ENCODE measurements around the gene TMEM259. TPM values are rescaled to one million over a fixed set of nuclear protein-coding genes. Genes with fewer than 3 reads are reported as not detected.
A peak's percentile ranks its signal among the peaks of the same experiment; 100 is the strongest.

The TMEM259 gene
- total RNA-seq, 1 donor from 2014 or later: 199 TPM

- Mint-ChIP-seq H3K4me1 (ENCODE audit: low read depth) (no peaks in the 10 kb centered on the region), H3K4me3 (ENCODE audit: low read depth) (no peak overlapping the region), H3K9me3 (ENCODE audit: low read depth) (no peaks in the 10 kb centered on the region), H3K27me3 (no peaks in the 10 kb centered on the region), H3K27ac (no peak overlapping the region), H3K36me3 (ENCODE audit: insufficient read depth) (peaks cover 7% of the 10 kb centered on the region)
- TF ChIP-seq CTCF (IDR thresholded peaks at IDR 0.05; ENCODE audit: unreplicated experiment): no peak
- DNase-seq (ENCODE audit: low spot score, unreplicated experiment): no peak
Observed at GRCh38 chr19:1058112-1058511, 37.2 kb upstream of the TMEM259 start.

GRCh38 chr19:1057176-1057855, 36.4 kb upstream of the TMEM259 start:
- peaks cover 7% of the 10 kb centered on the region for H3K36me3 Mint-ChIP-seq (ENCODE audit: insufficient read depth)
- no peak overlapping the region for H3K4me3 Mint-ChIP-seq (ENCODE audit: low read depth)
- H3K27me3 Mint-ChIP-seq: no peaks in the 10 kb centered on the region
- no peak for DNase-seq (ENCODE audit: low spot score, unreplicated experiment)
- no peaks in the 10 kb centered on the region for H3K4me1 Mint-ChIP-seq (ENCODE audit: low read depth)
- no peak for TF ChIP-seq CTCF (IDR thresholded peaks at IDR 0.05; ENCODE audit: unreplicated experiment)
- no peak overlapping the region for H3K27ac Mint-ChIP-seq
- no peaks in the 10 kb centered on the region for H3K9me3 Mint-ChIP-seq (ENCODE audit: low read depth)

DNA sequence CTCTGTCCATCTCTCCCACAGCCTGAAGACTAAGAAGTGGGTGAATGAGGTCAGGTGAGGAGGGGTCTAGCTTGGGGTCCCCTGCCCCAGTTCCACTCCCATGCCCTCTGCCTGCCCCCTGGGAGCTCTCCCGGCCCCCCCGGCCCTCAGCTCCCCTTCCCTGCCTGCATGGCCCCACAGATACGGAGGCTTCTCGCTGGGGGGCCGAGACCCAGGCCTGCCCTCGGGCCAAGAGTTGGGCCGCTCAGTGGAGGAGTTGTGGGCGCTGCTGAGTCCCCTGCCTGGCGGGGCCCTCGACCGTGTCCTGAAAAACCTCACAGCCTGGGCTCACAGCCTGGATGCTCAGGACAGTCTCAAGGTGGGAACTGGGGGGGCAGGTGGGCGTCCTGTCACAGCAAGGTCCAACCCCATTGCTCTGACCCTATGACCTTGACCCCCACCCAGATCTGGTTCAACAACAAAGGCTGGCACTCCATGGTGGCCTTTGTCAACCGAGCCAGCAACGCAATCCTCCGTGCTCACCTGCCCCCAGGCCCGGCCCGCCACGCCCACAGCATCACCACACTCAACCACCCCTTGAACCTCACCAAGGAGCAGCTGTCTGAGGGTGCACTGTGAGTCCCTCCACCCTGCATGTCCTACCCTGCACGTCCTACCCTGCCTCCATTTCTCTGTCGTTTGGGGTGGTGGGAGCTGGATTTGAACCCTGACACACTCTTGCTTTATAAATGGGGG, 35.1 kb upstream of the TMEM259 start:
- H3K36me3 Mint-ChIP-seq (ENCODE audit: insufficient read depth): peaks cover 7% of the 10 kb centered on the region
- no peak for DNase-seq (ENCODE audit: low spot score, unreplicated experiment)
- H3K27me3 Mint-ChIP-seq: no peaks in the 10 kb centered on the region
- no peak overlapping the region for H3K4me3 Mint-ChIP-seq (ENCODE audit: low read depth)
- no peaks in the 10 kb centered on the region for H3K9me3 Mint-ChIP-seq (ENCODE audit: low read depth)
- peak overlapping the region; percentile 71 for H3K27ac Mint-ChIP-seq
- no peak for TF ChIP-seq CTCF (IDR thresholded peaks at IDR 0.05; ENCODE audit: unreplicated experiment)
- no peaks in the 10 kb centered on the region for H3K4me1 Mint-ChIP-seq (ENCODE audit: low read depth)

DNA sequence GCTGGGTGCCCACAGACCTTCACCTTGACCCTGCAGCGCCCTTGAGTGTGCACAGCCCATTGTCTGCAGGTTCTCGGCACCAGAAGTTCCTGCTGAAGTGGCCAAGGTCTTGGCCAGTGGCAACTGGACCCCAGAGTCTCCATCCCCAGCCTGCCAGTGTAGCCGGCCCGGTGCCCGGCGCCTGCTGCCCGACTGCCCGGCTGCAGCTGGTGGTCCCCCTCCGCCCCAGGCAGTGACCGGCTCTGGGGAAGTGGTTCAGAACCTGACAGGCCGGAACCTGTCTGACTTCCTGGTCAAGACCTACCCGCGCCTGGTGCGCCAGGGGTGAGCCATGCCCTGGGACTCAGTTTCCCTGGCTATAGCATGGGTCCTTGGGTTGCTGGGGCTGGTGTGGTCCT, 34.1 kb upstream of the TMEM259 start:
- no peak for TF ChIP-seq CTCF (IDR thresholded peaks at IDR 0.05; ENCODE audit: unreplicated experiment)
- no peak overlapping the region for H3K27ac Mint-ChIP-seq
- no peak for DNase-seq (ENCODE audit: low spot score, unreplicated experiment)
- no peaks in the 10 kb centered on the region for H3K4me1 Mint-ChIP-seq (ENCODE audit: low read depth)
- H3K27me3 Mint-ChIP-seq: no peaks in the 10 kb centered on the region
- H3K4me3 Mint-ChIP-seq (ENCODE audit: low read depth): no peak overlapping the region
- no peaks in the 10 kb centered on the region for H3K9me3 Mint-ChIP-seq (ENCODE audit: low read depth)
- H3K36me3 Mint-ChIP-seq (ENCODE audit: insufficient read depth): peaks cover 7% of the 10 kb centered on the region

GRCh38 chr19:1054102-1055027, 33.4 kb upstream of the TMEM259 start:
- no peaks in the 10 kb centered on the region for H3K27me3 Mint-ChIP-seq
- no peak for TF ChIP-seq CTCF (IDR thresholded peaks at IDR 0.05; ENCODE audit: unreplicated experiment)
- H3K36me3 Mint-ChIP-seq (ENCODE audit: insufficient read depth): peaks cover 7% of the 10 kb centered on the region
- H3K4me1 Mint-ChIP-seq (ENCODE audit: low read depth): no peaks in the 10 kb centered on the region
- no peak overlapping the region for H3K27ac Mint-ChIP-seq
- DNase-seq (ENCODE audit: low spot score, unreplicated experiment): no peak
- no peaks in the 10 kb centered on the region for H3K9me3 Mint-ChIP-seq (ENCODE audit: low read depth)
- H3K4me3 Mint-ChIP-seq (ENCODE audit: low read depth): no peak overlapping the region

All from progenitor cell of endocrine pancreas (in vitro differentiated cells).